Kidney glomerular epithelial cell (primary cell): ENCODE measurements around the gene C16orf54.
"Not testable (repeated sequence)": the region's sequence is repeated elsewhere in the genome, so short reads cannot be mapped to it uniquely, and the experiment has no call there.

Experiments used
- DNase-seq: peaks from one replicate; lab custom pipeline; 2025; lab: John Stamatoyannopoulos, UW

The C16orf54 gene, protein sequence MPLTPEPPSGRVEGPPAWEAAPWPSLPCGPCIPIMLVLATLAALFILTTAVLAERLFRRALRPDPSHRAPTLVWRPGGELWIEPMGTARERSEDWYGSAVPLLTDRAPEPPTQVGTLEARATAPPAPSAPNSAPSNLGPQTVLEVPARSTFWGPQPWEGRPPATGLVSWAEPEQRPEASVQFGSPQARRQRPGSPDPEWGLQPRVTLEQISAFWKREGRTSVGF

DNA sequence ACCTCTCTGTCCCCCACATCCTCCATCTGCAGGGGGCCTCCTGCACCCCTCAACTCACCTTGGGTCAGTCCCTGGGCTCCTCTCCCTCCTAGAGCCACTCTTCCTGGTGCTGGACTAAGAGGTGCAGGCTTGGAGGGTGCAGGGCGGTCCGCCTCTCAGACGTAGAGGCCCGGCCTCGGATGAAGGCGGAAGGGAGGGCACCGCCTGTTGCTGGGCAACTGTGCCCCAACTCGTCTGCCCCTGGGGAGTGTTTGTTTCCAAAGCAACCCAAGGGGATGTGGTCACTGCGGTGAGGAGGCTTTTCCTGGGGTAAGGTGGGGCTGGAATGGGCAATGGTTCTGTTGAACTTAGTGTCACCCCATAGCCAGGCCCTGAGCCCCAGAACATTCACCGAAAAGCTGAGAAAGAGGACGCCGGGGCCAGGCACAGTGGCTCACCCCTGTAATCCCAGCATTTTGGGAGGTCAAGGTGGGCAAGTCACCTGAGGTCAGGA, at the start of gene C16orf54:
C16orf54 (minus strand) TSS at position 138 of the 493 bp plus-strand sequence. CDS start 1,039 bp downstream, outside the sequence.
- DNase-seq = no peak

DNA sequence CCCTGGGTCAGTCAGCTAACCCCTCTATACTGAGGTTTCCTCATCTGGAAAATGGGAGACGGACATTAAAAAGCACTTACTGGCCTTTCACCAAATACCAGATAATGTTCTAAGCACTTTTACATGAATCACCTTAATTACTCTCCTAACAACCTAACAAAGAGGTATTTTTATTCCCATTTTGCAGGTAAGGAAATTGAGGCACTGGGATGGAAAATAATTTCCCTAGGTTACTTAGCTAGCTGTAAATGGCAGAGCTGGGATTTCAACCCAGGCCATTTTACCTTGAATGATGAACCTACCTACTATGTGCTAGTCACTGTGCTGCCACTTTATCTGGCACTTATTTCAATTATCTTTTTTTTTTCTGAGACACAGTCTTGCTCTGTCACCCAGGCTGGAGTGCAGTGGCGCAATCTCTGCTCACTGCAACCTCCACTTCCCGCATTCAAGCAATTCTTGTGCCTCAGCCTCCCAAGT, 48.5 kb upstream of the C16orf54 start:
- DNase-seq = no peak

GRCh38 chr16:29793153-29793552, 47.4 kb upstream of the C16orf54 start:
- DNase-seq = not testable (repeated sequence)

DNA sequence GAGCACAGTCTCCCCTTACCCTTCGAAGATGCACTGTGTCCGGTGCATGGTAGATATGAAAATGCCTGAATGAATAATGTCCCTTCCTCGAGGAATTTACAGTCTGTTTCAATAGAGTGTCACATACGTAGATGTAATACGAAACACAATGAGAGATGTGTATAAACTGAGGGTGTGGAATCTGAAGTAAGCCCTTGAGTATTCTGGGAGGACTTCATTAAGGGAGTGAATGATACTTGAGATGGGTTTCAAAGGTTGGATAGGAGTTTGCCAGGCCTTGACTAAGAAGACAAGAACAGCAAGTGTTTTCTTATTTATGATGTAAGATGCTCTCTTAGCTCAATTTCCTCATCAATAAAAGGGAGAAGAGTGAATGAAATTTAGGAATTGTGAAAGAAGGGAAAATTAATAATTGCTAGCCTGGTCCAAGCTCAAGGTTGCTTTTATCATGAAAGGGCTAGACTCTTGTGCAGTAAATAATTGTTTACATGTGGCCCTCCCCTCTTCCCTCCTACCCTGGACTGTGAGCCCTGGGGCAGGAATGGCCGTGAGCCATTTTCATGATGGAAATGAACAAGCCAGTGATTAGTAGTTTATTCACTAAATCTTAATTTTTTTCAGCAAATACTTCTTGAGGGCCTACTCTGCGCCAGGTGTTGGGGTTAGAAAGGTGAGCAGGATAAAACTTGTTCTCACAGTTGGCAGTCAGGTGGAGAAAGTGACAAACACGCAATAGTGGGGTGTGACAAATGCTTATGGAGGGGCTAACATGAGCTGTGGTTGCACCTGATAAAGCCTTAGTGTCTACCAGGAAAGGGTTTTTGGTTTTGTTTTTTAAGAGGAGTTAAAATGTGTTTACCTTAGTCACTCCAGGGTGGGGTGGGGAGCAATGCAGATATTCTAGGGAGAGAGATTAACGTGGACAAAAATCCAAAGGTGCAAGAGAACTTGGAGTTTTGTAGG, 46.3 kb upstream of the C16orf54 start:
- no peak for DNase-seq

DNA sequence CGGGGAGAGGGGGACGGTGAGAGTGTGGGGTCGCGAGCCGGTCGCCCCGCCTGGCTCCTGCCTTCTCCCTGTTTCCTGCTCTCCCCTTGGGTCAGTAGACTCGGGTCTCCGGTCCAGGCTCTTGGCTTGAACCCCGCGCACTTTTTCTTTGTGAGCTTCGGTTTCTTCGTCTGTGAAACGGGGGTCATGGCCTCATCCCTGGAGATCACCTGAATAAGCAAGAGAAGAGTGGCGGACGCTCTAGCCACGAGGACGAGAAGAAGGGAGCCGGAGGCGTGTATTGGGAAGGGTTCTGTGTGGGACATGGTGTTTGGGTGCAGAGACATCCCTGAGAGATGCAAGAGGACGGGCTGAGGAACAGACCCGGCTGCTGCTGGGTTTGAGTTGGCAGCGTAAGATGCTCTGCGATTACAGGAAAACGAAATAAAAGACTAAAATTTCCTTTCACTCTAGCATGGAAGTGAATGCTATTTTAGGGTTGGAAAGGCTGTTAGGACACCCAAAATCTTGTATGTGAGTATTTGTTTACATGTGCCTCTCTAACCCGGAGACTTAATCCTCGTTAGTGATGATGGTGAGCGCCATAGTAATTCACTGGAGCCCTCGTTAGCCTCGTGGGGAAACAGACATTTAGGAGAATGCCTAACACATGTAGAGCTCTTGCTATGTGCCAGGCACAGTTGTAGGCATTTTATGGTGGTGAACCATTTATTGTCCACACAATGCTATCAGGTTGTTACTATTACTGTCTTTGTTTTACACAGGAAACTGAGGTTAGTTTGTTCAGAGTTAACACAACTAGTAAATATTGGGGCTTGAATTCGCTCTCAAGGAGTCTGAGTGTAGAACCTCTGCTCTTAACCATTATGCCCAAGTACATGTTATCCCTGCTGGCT, 45.4 kb upstream of the C16orf54 start:
- peak; percentile 9 for DNase-seq

DNA sequence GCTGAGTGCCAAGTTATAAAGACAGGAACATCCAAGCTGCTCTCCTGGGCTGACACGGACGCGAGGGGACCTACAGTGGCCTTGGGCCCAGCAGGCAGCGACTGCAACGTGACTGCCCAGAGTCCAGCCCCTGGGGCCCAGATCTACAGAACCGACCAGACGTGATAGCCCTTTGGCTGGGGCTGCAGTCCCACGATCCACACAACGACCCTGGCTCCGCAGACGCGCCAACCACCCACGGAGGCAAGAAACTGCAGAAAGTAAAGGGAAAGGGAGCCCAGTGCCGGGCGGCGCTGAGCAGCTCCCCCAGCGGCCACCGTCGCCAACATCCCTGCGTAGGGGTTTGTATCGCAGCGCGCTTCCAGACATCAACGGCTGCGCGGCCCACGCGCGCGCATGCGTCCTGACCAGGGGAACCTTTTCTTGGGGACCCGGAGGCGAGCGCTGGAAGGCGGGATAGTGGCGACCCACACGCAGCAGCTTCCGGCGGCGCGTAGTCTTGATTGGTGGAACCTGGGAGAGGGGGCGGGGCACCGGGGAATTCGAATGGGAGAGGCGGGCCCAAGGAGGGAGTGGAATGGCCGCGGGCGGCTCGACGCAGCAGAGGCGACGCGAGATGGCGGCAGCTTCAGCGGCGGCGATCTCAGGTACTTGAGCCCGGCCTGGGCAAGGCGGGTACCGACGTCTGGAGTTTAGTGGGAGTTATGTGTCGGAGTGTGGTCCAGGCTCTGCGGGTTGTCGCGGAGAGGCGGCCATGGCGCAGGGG, 44.6 kb upstream of the C16orf54 start, which contains the start of gene KIF22:
KIF22 (plus strand) TSS at position 569 of the 766 bp plus-strand sequence; CDS start at position 578, 9 bp downstream.
- peak; percentile 95 for DNase-seq

- DNase-seq = peak; percentile 42
These were observed 44.0 kb upstream of the C16orf54 start for GRCh38 chr16:29789775-29790182.

DNA sequence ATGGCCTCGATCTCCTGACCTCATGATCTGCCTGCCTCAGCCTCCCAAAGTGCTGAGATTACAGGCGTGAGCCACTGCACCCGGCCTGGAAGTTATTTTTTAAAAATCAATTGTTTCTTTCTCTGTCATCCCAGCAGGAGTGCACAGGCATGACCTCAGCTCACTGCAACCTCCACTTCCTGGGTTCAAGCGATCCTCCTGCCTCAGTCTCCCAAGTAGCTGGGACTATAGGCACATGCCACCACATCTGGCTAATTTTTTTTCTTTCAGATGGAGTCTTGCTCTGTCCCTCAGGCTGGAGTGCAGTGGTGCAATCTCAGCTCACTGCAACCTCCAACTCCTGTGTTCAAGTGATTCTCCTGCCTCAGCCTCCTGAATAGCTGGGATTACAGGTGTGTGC, 41.4 kb upstream of the C16orf54 start:
- not testable (repeated sequence) for DNase-seq

DNA sequence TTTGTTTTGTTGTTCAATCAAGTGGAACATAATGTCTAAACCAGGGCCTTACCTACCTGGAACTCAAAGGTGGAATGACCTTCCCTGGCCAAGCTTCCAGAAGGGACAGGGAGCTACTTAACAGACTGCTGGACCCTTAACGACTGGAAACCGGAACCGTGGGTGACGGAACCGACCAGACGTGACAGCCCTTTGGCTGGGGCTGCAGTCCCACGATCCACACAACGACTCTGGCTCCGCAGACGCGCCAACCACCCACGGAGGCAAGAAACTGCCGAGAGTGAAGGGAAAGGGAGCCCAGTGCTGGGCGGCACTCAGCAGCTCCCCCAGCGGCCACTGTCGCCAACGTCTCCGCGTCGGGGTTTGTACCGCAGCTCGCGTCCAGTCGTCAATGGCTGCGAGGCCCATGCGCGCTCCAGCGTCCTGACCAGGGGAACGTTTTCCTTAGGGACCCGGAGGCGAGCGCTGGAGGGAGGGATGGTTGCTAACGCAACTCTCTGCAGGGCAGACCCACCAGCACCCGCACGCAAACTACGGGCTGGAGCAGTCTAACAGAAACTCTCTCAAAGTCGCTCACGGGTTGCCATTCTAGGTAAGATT, 39.2 kb upstream of the C16orf54 start:
- DNase-seq = peak; percentile 27

DNA sequence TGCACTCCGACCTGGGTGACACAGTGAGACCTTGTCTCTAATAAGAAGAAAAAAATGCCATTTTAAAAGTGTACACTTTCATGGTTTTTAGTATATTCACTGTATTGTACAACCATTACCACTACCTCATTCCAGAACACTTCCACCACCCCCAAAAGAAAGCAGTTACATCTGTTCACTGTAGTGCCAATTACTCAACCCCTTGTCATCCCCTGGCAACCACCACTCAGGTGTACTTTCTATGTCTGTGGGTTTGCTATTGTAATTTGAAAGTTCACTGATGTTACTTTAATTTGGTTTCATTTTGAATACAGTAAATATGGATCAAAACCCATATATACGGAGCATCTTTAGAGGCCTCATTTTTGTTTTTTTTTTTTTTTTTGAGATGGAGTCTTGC, 38.4 kb upstream of the C16orf54 start:
- no peak for DNase-seq

GRCh38 chr16:29783094-29783953, 37.5 kb upstream of the C16orf54 start:
- not testable (repeated sequence) for DNase-seq

GRCh38 chr16:29779474-29779873, 33.7 kb upstream of the C16orf54 start:
- no peak for DNase-seq

DNA sequence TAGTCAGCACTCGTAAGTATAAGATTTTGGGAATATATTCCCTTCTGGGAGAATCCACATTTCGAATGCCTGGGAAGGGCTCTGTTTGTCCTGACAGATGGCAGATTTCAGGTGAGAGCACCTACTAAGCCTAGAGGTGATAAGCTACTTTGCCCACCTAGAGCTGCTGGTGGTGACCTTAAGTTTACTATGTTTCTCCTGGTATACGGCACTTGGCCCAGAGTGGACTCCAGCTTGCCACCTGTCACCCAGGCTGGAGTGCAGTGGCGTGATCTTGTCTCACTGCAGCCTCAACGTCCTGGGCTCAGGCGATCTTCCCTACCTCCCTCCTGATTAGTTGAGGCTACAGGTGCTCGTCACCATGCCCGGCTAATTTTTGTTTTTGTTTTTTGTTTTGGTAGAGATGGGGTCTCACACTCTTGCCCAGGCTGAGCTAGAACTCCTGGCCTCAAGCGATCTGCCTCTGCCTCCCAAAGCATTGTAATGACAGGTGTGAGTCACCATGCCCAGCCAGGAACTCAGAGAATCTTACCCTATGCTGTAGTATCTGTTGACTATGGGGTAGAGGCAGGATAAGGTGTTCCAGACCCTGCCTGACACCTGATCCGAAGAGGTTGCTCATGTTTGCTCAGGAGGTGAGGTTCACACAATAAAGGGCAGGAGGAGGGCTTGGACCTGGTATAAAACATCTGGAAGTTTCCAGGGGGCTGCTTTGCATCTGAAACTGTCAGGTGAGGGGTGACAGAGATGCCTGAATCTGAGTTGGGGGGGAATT, 32.0 kb upstream of the C16orf54 start, which contains the start of gene ZG16:
ZG16 (plus strand) TSS at position 681 of the 775 bp plus-strand sequence. CDS start 1,011 bp downstream, outside the sequence.
- no peak for DNase-seq

DNA sequence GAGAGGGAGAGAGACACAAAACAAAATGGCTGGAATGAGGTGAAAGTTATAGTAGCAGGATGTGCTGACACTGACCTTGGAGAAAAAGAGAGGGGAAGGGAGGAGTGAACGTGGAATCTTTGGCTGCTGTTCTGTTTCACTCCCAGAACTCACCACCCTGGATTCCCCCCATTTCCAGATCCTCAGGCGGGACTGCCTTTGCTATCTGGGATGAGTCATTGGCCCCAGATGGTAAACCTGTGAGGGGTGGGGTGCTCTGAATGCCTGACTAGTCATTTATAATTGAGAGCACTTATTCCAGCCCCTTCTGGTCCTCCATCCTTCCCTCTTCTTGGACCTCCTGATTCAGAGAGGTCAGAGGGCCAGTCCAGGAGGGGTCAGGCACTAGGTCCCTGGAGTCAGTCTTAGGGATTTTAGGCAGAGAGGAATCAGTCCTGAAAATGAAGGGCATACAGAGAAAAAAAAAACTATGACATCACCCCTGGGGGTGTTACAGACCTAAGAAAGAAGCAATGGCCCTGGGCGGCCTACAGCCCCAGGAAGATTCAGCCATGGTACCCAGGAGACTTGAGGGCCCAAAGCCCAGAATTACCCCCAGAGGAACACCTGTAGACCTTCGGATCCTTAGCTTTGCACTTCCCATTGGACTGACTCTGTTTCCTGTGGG, 30.1 kb upstream of the C16orf54 start:
- DNase-seq = no peak

DNA sequence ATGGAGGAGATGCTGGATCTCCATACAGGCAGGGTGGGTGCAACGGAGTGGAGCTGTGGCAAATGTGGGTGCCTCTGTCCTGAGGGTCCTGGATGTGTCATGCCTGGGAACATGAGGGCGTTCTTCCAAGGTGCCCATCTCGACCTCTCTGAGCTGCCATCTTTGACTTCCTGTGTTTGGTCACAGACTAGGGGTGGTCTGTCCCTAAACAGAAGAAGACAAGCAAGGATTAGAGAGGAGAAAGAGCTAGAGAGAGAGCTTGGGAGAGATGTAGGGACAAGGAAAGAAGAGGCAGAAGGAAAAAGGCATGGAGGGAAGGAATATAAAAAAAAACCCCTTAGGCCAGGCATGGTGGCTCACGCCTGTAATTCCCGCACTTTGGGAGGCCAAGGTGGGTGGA, 28.9 kb upstream of the C16orf54 start:
- DNase-seq = no peak

DNA sequence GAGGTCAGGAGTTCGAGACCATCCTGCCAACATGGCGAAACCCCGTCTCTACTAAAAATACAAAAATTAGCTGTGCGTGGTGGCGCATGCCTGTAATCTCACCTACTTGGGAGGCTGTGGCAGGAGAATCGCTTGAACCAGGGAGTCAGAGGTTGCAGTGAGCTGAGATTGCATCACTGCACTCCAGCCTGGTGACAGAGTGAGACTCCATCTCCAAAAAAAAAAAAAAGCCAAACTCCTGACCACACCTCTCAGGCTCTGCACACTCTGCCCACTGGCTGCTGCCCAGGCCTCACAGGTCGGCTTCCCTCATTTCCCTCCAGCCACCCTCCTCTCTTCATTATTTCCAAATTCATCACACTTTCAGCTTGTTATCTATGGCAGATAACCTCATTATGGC, 26.5 kb upstream of the C16orf54 start:
- DNase-seq = not testable (repeated sequence)

DNA sequence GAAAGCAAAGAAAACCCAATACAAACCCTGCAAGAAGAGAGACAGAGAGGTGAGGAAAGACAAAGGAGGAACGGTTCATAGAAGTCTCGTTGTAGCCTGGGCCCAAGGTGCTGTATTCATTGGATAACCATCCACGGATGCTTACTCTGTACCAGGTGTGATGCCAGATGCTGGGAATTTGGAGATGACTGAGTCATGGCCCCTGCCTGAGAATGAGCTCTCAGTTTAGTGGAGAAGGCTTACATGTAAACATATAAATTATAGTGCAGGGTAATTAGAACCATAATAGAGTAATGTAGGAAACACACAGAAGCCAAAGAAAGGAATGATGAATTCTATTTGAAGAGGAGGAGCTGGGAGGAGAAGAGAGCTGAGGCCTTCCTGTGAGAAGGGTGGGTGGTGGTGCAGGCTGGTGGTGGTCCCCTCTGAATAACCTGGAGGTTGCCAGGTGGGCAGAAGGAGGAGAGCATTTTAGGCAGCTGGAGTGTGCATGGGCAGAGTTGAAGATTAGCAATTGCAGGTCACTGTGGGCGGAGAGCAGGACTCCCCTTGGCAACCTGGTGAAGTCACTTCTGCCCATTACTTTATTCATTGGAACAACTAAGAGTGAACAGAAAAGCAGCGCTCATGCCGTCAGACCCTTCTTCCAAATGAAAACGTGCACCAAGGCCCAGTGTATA, 24.6 kb upstream of the C16orf54 start:
- no peak for DNase-seq
